ENCODE data around the gene FBXW8. TPM values are rescaled to one million over a fixed set of nuclear protein-coding genes. Genes with fewer than 3 reads are reported as not detected.

The FBXW8 gene
- total RNA-seq, 3 donors from 2014 or later = 12.0 to 13.2 (median 13.1) TPM

DNA sequence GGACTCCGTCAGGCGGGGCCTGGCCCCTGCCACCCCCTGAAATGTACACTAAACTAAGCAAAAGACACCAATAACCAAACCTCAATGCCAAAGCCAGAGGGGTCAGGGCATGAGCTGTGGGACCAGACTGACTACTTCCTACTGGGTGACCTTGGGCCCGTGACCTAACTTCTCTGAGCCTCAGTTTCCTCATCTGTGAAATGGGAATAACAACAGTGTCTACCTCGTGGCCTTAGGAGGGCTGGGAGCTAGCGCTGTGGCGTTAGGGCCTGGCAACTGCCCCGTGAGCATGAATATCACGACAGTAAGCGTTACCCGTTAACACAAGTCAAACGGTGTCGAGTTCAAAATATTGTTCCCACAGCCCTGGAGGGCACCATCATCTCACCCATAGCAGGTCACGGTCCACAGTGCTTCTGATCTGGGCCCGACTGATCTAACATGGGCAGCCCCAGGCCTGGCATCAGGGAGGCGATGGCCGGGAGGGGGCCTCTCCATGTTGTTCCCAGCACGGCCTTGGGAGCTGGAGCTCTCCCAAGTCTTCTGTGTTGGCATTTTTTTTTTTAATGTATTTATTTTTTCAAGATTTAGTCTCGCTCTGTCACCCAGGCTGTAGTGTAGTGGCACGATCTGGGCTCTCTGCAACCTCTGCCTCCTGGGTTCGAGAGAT, 136.2 kb downstream of the FBXW8 start:
- no peaks in the 10 kb centered on the region for H3K4me1 ChIP-seq (ENCODE audit: low read depth)
- TF ChIP-seq, protein P1, sequence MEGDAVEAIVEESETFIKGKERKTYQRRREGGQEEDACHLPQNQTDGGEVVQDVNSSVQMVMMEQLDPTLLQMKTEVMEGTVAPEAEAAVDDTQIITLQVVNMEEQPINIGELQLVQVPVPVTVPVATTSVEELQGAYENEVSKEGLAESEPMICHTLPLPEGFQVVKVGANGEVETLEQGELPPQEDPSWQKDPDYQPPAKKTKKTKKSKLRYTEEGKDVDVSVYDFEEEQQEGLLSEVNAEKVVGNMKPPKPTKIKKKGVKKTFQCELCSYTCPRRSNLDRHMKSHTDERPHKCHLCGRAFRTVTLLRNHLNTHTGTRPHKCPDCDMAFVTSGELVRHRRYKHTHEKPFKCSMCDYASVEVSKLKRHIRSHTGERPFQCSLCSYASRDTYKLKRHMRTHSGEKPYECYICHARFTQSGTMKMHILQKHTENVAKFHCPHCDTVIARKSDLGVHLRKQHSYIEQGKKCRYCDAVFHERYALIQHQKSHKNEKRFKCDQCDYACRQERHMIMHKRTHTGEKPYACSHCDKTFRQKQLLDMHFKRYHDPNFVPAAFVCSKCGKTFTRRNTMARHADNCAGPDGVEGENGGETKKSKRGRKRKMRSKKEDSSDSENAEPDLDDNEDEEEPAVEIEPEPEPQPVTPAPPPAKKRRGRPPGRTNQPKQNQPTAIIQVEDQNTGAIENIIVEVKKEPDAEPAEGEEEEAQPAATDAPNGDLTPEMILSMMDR (IDR thresholded peaks at IDR 0.05) = no peak
- no peaks in the 10 kb centered on the region for H3K36me3 ChIP-seq (ENCODE audit: low read depth)
- H3K9me3 ChIP-seq = no peaks in the 10 kb centered on the region
- DNase-seq = no peak
- ATAC-seq = no peak
- intact Hi-C loops (cut with DNase I, micrococcal nuclease) = no loop called here
- H3K4me3 ChIP-seq = no peak overlapping the region

DNA sequence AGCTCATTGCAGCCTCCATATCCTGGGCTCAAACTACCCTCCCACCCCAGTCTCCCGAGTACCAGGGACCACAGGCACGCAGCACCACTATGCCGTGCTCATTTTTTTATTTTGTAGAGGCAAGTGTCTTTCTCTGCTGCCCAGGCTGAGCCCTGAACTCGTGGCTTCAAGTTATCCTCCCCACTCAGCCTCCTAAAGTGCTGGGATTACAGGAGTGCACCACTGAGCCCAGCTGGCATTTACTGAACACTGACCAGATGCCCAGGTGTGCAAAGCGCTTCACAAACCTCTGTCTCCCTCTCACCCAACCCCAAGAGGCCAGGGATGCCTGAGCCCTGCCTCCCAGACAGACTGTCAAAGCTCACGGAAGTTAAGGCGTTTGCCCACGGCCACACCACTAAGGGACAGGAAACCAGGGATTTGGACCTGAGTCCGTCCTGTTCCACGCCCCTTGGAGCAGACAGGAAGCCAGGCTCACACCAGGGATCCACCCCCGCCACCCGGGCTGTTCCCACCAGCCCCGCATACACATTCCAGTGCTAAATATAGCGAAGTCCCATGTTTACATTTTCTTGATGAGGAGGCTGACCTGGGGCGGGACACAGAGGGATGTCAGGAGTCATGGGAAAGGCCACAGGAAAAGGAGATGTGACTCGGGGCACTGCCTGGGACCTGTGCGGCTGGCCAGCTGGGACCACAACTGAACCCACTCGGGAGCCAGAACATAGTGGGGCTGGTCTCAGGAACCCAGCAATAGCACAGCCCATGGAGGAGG, 137.2 kb downstream of the FBXW8 start:
- H3K36me3 ChIP-seq (ENCODE audit: low read depth) = no peaks in the 10 kb centered on the region
- H3K4me1 ChIP-seq (ENCODE audit: low read depth) = no peaks in the 10 kb centered on the region
- H3K9me3 ChIP-seq = no peaks in the 10 kb centered on the region
- H3K4me3 ChIP-seq = no peak overlapping the region
- DNase-seq (no peak), ATAC-seq (no peak)
- TF ChIP-seq, protein P1 (IDR thresholded peaks at IDR 0.05) = no peak
- intact Hi-C loops (cut with DNase I, micrococcal nuclease) = no loop called here

DNA sequence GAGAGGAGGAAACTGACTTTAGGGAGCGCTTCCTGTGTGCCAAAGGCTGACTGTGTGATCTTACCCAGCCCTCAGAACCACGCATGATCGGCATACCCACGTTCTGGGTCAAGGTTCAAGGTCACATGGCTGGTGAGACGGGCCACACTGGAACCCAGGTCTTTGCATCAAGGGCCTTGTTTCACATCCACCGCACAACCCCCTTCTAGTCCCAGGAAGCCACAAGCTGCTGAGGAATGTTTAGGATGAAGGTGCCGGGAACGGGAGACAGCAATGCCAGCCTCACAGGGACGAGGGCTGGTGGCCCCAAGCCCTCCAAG, 137.8 kb downstream of the FBXW8 start:
- ATAC-seq (no peak), DNase-seq (no peak)
- TF ChIP-seq, protein P1 (IDR thresholded peaks at IDR 0.05) = no peak
- intact Hi-C loops (cut with DNase I, micrococcal nuclease) = no loop called here
- Histone ChIP-seq H3K36me3 (ENCODE audit: low read depth) (no peaks in the 10 kb centered on the region), H3K9me3 (no peaks in the 10 kb centered on the region), H3K4me3 (no peak overlapping the region), H3K4me1 (ENCODE audit: low read depth) (no peaks in the 10 kb centered on the region)

DNA sequence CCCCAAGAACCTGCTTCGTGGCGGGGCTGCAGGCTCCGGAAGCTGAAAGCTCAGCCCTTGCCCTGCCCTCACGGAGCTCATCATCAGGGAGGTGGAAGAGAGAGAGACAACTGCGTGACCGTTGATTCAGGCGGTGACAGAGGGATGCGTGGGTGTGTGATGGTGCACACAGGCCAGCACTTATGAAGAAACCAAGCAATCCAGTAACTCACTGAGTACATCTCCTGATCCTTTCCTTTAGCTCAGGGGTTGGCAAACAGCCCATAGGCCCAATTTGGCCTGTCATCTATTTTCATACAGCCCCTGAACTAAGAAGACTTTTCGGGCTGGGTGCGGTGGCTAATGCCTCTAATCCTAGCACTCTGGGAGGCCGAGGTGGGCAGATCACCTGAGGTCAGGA, 138.5 kb downstream of the FBXW8 start:
- TF ChIP-seq, protein P1 (IDR thresholded peaks at IDR 0.05) = no peak
- ATAC-seq = no peak
- intact Hi-C loops (cut with DNase I, micrococcal nuclease) = no loop called here
- Histone ChIP-seq H3K4me3 (no peak overlapping the region), H3K4me1 (ENCODE audit: low read depth) (no peaks in the 10 kb centered on the region), H3K36me3 (ENCODE audit: low read depth) (no peaks in the 10 kb centered on the region), H3K9me3 (no peaks in the 10 kb centered on the region)
- DNase-seq = no peak

DNA sequence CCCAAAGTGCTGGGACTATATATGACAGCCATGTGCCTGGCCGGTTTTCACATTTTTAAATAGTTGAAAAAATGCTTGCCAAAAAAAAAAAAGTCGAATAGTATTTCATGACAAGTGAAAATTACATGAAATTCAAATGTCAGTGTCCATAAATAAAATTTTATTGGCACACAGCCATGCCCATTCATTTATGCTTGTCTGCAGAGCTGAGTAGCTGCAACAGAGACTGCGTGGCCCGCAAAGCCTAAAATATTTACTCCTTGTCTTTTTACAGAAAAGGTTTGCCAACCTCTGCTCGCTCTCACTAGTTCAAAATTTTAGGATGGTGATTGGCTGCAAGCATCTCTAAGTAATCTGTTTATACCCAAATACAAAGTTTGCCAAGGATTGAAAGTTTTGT, 139.3 kb downstream of the FBXW8 start:
- no peak overlapping the region for H3K4me3 ChIP-seq
- no peaks in the 10 kb centered on the region for H3K36me3 ChIP-seq (ENCODE audit: low read depth)
- no peak for DNase-seq
- no peak for ATAC-seq
- no peaks in the 10 kb centered on the region for H3K9me3 ChIP-seq
- TF ChIP-seq, protein P1 (IDR thresholded peaks at IDR 0.05) = no peak
- H3K4me1 ChIP-seq (ENCODE audit: low read depth) = no peaks in the 10 kb centered on the region
- intact Hi-C loops (cut with DNase I, micrococcal nuclease) = no loop called here

Measured in mucosa of descending colon (tissue), 3 donors.